HCT116 (cell line): ENCODE data around the gene TASL. TPM values are rescaled to one million over a fixed set of nuclear protein-coding genes. Genes with fewer than 3 reads are reported as not detected.
"Not testable (repeated sequence)": the region's sequence is repeated elsewhere in the genome, so short reads cannot be mapped to it uniquely, and the experiment has no call there.

Experiments
- ATAC-seq: fragments of 200-7000 bp; cut with Tn5 transposase; 2 replicates; pipeline ENCODE4 v1.9.1; 2020; ENCODE audit warnings: mild to moderate bottlenecking, moderate library complexity
- BruUV-seq: library from RNA; stranded (reverse); fragments of 400-500 nt; replicated peaks from 2 replicates; lab custom pipeline; 2021; lab: Mats Ljungman, UMichigan
- CTCF ChIA-PET: fragments of 300-600 bp; sonication (Branson Sonifier 250); formaldehyde crosslinking; loops from one replicate; lab custom pipeline; 2021; ENCODE audit warnings: antibody characterized with exemption; lab: Charles Lee
- POLR2A ChIA-PET: fragments of 300-600, 350-600 bp; sonication (Branson Sonifier 250); formaldehyde crosslinking; loops from one replicate; lab custom pipeline; 2021; ENCODE audit warnings: antibody characterized with exemption; lab: Charles Lee
- RAD21 ChIA-PET, 2 experiments: fragments of 300-600 bp; sonication (Branson Sonifier 250); formaldehyde crosslinking; loops; one replicate each; lab custom pipeline; 2023; ENCODE audit warnings: low total read pairs in 2 of 2; ENCODE audit not compliant: uncharacterized antibody in 2 of 2, unreplicated experiment in 2 of 2, low non-redundant PET in 1 of 2; lab: Charles Lee
- DNase-seq: peaks from one replicate; pipeline ENCODE4 v3.0.0-alpha.2; 2010; ENCODE audit warnings: low read depth, low spot score
- H2AFZ ChIP-seq: fragments of 200-600 bp; shearing (Covaris generic), sonication (generic); 2 replicates; pipeline ENCODE4 v1.6.1; 2017; ENCODE audit warnings: low read depth, mixed run types, mixed read lengths, antibody characterized with exemption, low read length; ENCODE audit not compliant: poor library complexity, severe bottlenecking
- H3K27ac ChIP-seq: 2 replicates; pipeline ENCODE4 v1.5.1; 2012; ENCODE audit warnings: low read depth, low read length
- H3K27me3 ChIP-seq: fragments of 200-600 bp; sonication (generic); 2 replicates; pipeline ENCODE4 v1.6.1; 2016; ENCODE audit warnings: mixed run types, low read length, mixed read lengths; ENCODE audit not compliant: insufficient read depth
- H3K36me3 ChIP-seq, 2 experiments: fragments of 200-500 bp in 1 of 2; fragments of 200-600 bp in 1 of 2; sonication (Bioruptor generic) in 1 of 2; sonication (generic) in 1 of 2; 2 replicates each; pipeline versions ENCODE4 v1.5.1 to v1.6.1; 2014 to 2016; ENCODE audit warnings: low read length in 2 of 2, inconsistent platforms in 1 of 2, mixed read lengths in 1 of 2, mixed run types in 1 of 2; ENCODE audit not compliant: insufficient read depth in 2 of 2, control insufficient read depth in 1 of 2
- H3K4me1 ChIP-seq, 2 experiments: fragments of 200-600 bp in 1 of 2; sonication (generic) in 1 of 2; 2 replicates each; pipeline versions ENCODE4 v1.5.1 to v1.6.1; 2012 to 2017; ENCODE audit warnings: low read length in 2 of 2, inconsistent platforms in 1 of 2, mild to moderate bottlenecking in 1 of 2, mixed read lengths in 1 of 2, mixed run types in 1 of 2, moderate library complexity in 1 of 2; ENCODE audit not compliant: insufficient read depth in 2 of 2, control insufficient read depth in 1 of 2
- H3K4me2 ChIP-seq: fragments of 200-600 bp; sonication (generic); 2 replicates; pipeline ENCODE4 v1.6.1; 2017; ENCODE audit warnings: mixed run types, low read length, mixed read lengths
- H3K4me3 ChIP-seq, 2 experiments: fragments of 200-600 bp in 1 of 2; sonication (generic) in 1 of 2; replicated peaks in 1 of 2; 2 replicates each; pipeline ENCODE4 v1.5.1; 2011 to 2016; ENCODE audit warnings: low read length in 2 of 2, control low read depth in 1 of 2, low read depth in 1 of 2, mild to moderate bottlenecking in 1 of 2, mixed read lengths in 1 of 2, mixed run types in 1 of 2
- H3K79me2 ChIP-seq: fragments of 200-600 bp; sonication (generic); 2 replicates; pipeline ENCODE4 v1.6.1; 2017; ENCODE audit warnings: mild to moderate bottlenecking, mixed run types, low read length, moderate library complexity, mixed read lengths; ENCODE audit not compliant: insufficient read depth
- H3K9ac ChIP-seq: fragments of 200-600 bp; sonication (generic); 2 replicates; pipeline ENCODE4 v1.6.1; 2016; ENCODE audit warnings: low read length, mixed read lengths
- H3K9me2 ChIP-seq: fragments of 200-600 bp; sonication (generic), shearing (Covaris generic); 2 replicates; pipeline ENCODE4 v1.6.1; 2017; ENCODE audit warnings: mixed run types, mild to moderate bottlenecking, moderate library complexity; ENCODE audit not compliant: insufficient read depth
- H3K9me3 ChIP-seq, 2 experiments: fragments of 200-500 bp in 1 of 2; fragments of 200-600 bp in 1 of 2; sonication (Bioruptor generic) in 1 of 2; sonication (generic) in 1 of 2; 2 replicates each; pipeline ENCODE4 v1.6.1; 2014 to 2017; ENCODE audit warnings: low read length in 2 of 2, mixed read lengths in 2 of 2, inconsistent platforms in 1 of 2, low read depth in 1 of 2, mild to moderate bottlenecking in 1 of 2, mixed run types in 1 of 2, moderate library complexity in 1 of 2; ENCODE audit not compliant: control insufficient read depth in 1 of 2, insufficient read depth in 1 of 2
- H4K20me1 ChIP-seq: fragments of 200-600 bp; sonication (generic), shearing (Covaris generic); 2 replicates; pipeline ENCODE4 v1.6.1; 2017; ENCODE audit warnings: mixed run types, mild to moderate bottlenecking, moderate library complexity; ENCODE audit not compliant: insufficient read depth
- CBX3 ChIP-seq: IDR thresholded peaks from 2 replicates; pipeline ENCODE4 v1.6.1; 2012; ENCODE audit warnings: low read depth
- ELF1 ChIP-seq: IDR thresholded peaks from 2 replicates; pipeline ENCODE4 v1.6.1; 2012; ENCODE audit warnings: low read depth, borderline replicate concordance
- EZH2phosphoT487 ChIP-seq: fragments of 200-600 bp; IDR thresholded peaks from 2 replicates; pipeline ENCODE4 v1.6.1; 2018; ENCODE audit warnings: antibody characterized with exemption, borderline replicate concordance
- FOSL1 ChIP-seq: IDR thresholded peaks from 2 replicates; pipeline ENCODE4 v1.6.1; 2012; ENCODE audit warnings: low read depth
- POLR2A ChIP-seq: IDR thresholded peaks from 2 replicates; pipeline ENCODE4 v1.7.0; 2011; ENCODE audit warnings: borderline replicate concordance; ENCODE audit not compliant: insufficient read depth, insufficient read length; ENCODE audit errors: extremely low read depth
- POLR2AphosphoS5 ChIP-seq: IDR thresholded peaks from 2 replicates; pipeline ENCODE4 v1.6.1; 2011; ENCODE audit warnings: mild to moderate bottlenecking, low read depth, low read length, moderate library complexity
- RAD21 ChIP-seq: IDR thresholded peaks from 2 replicates; pipeline ENCODE4 v1.6.1; 2012; ENCODE audit warnings: low read depth, mild to moderate bottlenecking
- SIN3A ChIP-seq: IDR thresholded peaks from 2 replicates; pipeline ENCODE4 v1.6.1; 2012; ENCODE audit warnings: low read depth
- SP1 ChIP-seq: IDR thresholded peaks from 2 replicates; pipeline ENCODE4 v1.6.1; 2012; ENCODE audit warnings: low read depth
- SRF ChIP-seq: IDR thresholded peaks from 2 replicates; pipeline ENCODE4 v1.6.1; 2012; ENCODE audit warnings: low read depth
- TCF7L2 ChIP-seq: IDR thresholded peaks from 2 replicates; pipeline ENCODE4 v1.7.0; 2011; ENCODE audit warnings: borderline replicate concordance, inconsistent platforms; ENCODE audit not compliant: insufficient read depth, insufficient read length; ENCODE audit errors: extremely low read depth
- ZFX ChIP-seq: fragments of 450-650 bp; IDR thresholded peaks from 2 replicates; pipeline ENCODE4 v1.6.1; 2017
- ZNF274 ChIP-seq: fragments of 200-500 bp; sonication (Bioruptor generic); IDR thresholded peaks from 2 replicates; pipeline ENCODE4 v1.6.1; 2014; ENCODE audit warnings: mild to moderate bottlenecking, low read depth, low read length, inconsistent platforms
- intact Hi-C: fragments of 100-400 bp; cut with micrococcal nuclease; formaldehyde crosslinking; loops from 2 replicates; pipeline ENCODE4 v1.10.0; 2022
- total RNA-seq: library from RNA; stranded (reverse); gene quantifications from one replicate; pipeline ENCODE4 v1.2.1, GENCODE V29; 2021; ENCODE audit not compliant: unreplicated experiment
- TF ChIP-seq, protein P1 (sequence below): IDR thresholded peaks from 2 replicates; pipeline ENCODE4 v1.6.1; 2012; ENCODE audit warnings: low read depth
- TF ChIP-seq, protein P2 (sequence below): IDR thresholded peaks from 2 replicates; pipeline ENCODE4 v1.6.1; 2012

TASL gene
- total RNA-seq, 1 experiment from 2014 or later, result not detected

DNA sequence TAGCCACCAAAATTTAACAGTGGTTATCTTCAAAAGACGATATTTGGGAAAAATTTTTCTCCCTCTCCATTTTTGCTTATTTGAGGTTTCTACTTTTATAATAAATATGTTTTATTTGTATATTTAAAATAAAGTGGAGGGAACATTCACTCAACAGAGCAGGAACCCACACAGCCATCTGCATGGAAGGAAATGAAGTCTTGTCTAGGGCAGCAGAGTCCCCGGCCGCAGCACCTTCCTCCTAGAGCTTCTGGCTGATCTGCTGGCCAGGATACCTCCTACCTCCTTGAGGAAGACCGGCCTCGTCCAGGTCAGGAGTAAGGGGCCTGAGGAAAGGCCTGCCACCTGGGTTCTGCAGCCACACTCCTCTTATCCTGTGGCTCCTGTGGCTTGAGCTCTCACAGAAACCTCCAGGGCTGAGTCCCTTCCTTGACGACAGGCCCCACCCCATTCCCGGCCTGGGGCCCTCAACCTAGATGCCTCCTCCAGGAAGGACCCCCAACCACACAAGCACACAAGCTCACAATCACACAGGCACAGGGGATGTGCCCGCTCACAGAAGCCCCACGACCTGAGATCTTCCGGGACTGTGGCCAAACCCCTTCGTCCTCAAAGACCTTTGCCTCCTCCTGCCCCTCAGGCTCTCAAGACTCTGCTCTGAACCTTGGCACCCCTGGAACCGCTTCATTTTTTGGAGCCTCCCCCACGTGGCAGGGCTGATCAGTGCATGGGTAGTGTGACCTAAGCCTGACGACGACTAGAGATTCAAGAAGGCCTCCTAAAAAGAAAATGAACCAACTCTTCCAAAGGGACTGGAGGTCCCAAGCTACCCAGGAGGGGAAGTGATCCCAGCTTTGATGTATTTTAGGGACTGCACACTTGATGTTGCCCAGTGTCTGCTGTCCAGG lies 23.0 kb upstream of the TASL start:
- intact Hi-C loops, result not testable (repeated sequence)

DNA sequence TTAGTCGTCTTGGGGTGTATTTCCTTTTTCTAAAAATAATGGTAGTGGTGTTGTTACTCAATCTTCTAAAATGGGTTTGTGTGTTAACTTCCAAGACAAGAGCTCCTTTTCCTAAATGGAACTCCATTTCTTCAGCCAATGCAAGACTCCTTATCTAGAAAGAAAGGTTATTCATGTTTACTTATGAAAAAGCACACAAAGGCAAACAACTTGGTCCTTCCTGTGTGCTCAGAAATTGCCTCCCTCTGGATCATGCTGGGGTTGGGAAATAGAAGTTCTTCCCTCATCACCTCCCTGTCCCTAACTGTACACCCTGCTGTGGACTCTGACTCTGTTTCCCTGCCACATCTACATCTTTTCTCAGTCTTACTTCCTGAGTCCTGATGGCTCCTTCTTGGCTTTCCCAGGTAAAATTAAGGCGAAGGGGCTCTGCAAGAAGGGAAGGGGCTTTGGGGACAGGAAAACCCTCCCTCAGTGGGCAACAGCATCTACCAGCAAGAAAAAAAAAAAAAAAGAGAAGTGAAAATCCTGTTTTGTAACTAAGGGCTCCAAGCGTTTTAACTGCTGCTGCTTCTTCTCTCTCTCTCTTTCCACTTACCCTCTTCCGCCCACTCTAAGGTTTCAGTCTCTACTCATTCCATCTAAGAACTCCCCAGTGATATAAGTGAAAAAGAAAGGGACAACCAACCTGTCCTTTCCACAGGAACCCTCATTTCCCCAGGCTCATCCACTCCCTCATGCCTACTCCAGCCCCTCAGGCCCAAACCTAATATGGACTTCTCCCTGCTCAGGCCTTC lies 19.8 kb upstream of the TASL start:
- intact Hi-C loops, result no loop called here
- no TSS peak for BruUV-seq
- ChIA-PET RAD21 (no interaction called here), CTCF (no interaction called here), POLR2A (no interaction called here)
- Histone ChIP-seq H3K9me3 (no peaks in the 10 kb centered on the region), H4K20me1 (no peaks in the 10 kb centered on the region), H3K9ac (no peak overlapping the region), H3K27me3 (no peaks in the 10 kb centered on the region), H3K36me3 (no peaks in the 10 kb centered on the region), H3K4me1 (no peaks in the 10 kb centered on the region), H3K27ac (no peak overlapping the region), H3K79me2 (no peaks in the 10 kb centered on the region), H3K9me2 (no peaks in the 10 kb centered on the region), H3K4me3 (no peak overlapping the region), H3K4me2 (no peak overlapping the region), H2AFZ (no peak overlapping the region)
- ATAC-seq (no peak), DNase-seq (no peak)
- TF ChIP-seq ZNF274, result no peak
- TF ChIP-seq, protein P1, sequence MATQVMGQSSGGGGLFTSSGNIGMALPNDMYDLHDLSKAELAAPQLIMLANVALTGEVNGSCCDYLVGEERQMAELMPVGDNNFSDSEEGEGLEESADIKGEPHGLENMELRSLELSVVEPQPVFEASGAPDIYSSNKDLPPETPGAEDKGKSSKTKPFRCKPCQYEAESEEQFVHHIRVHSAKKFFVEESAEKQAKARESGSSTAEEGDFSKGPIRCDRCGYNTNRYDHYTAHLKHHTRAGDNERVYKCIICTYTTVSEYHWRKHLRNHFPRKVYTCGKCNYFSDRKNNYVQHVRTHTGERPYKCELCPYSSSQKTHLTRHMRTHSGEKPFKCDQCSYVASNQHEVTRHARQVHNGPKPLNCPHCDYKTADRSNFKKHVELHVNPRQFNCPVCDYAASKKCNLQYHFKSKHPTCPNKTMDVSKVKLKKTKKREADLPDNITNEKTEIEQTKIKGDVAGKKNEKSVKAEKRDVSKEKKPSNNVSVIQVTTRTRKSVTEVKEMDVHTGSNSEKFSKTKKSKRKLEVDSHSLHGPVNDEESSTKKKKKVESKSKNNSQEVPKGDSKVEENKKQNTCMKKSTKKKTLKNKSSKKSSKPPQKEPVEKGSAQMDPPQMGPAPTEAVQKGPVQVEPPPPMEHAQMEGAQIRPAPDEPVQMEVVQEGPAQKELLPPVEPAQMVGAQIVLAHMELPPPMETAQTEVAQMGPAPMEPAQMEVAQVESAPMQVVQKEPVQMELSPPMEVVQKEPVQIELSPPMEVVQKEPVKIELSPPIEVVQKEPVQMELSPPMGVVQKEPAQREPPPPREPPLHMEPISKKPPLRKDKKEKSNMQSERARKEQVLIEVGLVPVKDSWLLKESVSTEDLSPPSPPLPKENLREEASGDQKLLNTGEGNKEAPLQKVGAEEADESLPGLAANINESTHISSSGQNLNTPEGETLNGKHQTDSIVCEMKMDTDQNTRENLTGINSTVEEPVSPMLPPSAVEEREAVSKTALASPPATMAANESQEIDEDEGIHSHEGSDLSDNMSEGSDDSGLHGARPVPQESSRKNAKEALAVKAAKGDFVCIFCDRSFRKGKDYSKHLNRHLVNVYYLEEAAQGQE, result no peak
- no peak for TF ChIP-seq RAD21
- no peak for TF ChIP-seq ZFX
- no peak for TF ChIP-seq CBX3
- TF ChIP-seq, protein P2, sequence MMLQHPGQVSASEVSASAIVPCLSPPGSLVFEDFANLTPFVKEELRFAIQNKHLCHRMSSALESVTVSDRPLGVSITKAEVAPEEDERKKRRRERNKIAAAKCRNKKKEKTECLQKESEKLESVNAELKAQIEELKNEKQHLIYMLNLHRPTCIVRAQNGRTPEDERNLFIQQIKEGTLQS, result no peak
- TF ChIP-seq SP1, result no peak
- TF ChIP-seq SIN3A, result no peak
- no peak for TF ChIP-seq FOSL1
- no peak for TF ChIP-seq TCF7L2
- TF ChIP-seq EZH2phosphoT487, result no peak
- no peak for TF ChIP-seq SRF
- no peak for TF ChIP-seq POLR2A
- no peak for TF ChIP-seq POLR2AphosphoS5
- TF ChIP-seq ELF1, result no peak

More for the DNA sequence above, 23.0 kb upstream of the TASL start:
- H3K9me3 ChIP-seq, H3K9ac ChIP-seq, H3K4me2 ChIP-seq, H3K36me3 ChIP-seq, H4K20me1 ChIP-seq, ATAC-seq, H3K9me2 ChIP-seq, BruUV-seq, H3K27ac ChIP-seq, H3K4me3 ChIP-seq, H3K79me2 ChIP-seq, RAD21 ChIA-PET, H3K4me1 ChIP-seq, H2AFZ ChIP-seq, DNase-seq, H3K27me3 ChIP-seq, POLR2A ChIA-PET, CTCF ChIA-PET: not testable (repeated sequence)
